Lung (tissue), 12 donors: ENCODE measurements around the gene MT1X. TPM values are rescaled to one million over a fixed set of nuclear protein-coding genes. Genes with fewer than 3 reads are reported as not detected.

Experiments
- ATAC-seq: fragments of 200-7000 bp; cut with Tn5 transposase; one replicate; pipeline ENCODE4 v1.9.1; 2020; ENCODE audit warnings: moderate number of reproducible peaks; ENCODE audit not compliant: insufficient read depth, low FRiP score
- DNase-seq, 3 donors: peaks; one replicate each; pipeline ENCODE4 v3.0.0-alpha.2; 2013 to 2017
- H3K27ac ChIP-seq, 2 donors: one replicate each; pipeline ENCODE4 v1.5.1; 2013; ENCODE audit warnings: mild to moderate bottlenecking in 2 of 2, moderate library complexity in 2 of 2, control low read depth in 1 of 2, inconsistent platforms in 1 of 2, low read depth in 1 of 2, low read length in 1 of 2
- H3K27me3 ChIP-seq, 3 donors: one replicate each; pipeline ENCODE4 v1.5.1; 2013; ENCODE audit warnings: low read length in 2 of 3; ENCODE audit not compliant: control insufficient read depth in 3 of 3, insufficient read depth in 3 of 3
- H3K36me3 ChIP-seq, 4 donors: one replicate each; pipeline ENCODE4 v1.5.1; 2013; ENCODE audit warnings: low read length in 4 of 4, mild to moderate bottlenecking in 1 of 4, moderate library complexity in 1 of 4; ENCODE audit not compliant: control insufficient read depth in 4 of 4, insufficient read depth in 4 of 4
- H3K4me1 ChIP-seq, 5 donors: one replicate each; pipeline ENCODE4 v1.5.1; 2013; ENCODE audit warnings: low read length in 5 of 5, mild to moderate bottlenecking in 2 of 5, moderate library complexity in 1 of 5; ENCODE audit not compliant: control insufficient read depth in 5 of 5, insufficient read depth in 5 of 5
- H3K4me3 ChIP-seq: one replicate; pipeline ENCODE4 v1.5.1; 2013; ENCODE audit warnings: mild to moderate bottlenecking, control low read depth, moderate library complexity
- H3K9ac ChIP-seq, 2 donors: one replicate each; pipeline ENCODE4 v1.5.1; 2013; ENCODE audit warnings: low read length in 2 of 2, control low read depth in 1 of 2; ENCODE audit not compliant: insufficient read depth in 1 of 2
- H3K9me3 ChIP-seq, 4 donors: one replicate each; pipeline ENCODE4 v1.5.1; 2013; ENCODE audit warnings: low read length in 3 of 4, mild to moderate bottlenecking in 1 of 4, moderate library complexity in 1 of 4; ENCODE audit not compliant: control insufficient read depth in 4 of 4, insufficient read depth in 3 of 4
- CTCF ChIP-seq: IDR thresholded peaks from 2 replicates; pipeline ENCODE4 v1.5.1; 2012; ENCODE audit warnings: mild to moderate bottlenecking; ENCODE audit errors: control extremely low read depth, extremely low read depth
- WGBS, 2 donors: extraction: QIAGEN DNeasy Blood & Tissue Kit; methylation state at CpG; one replicate each; pipeline ENCODE4 v1.1.7; 2013; 5-methylcytosine and 5-hydroxymethylcytosine counted together
- polyA plus RNA-seq, 2 donors: library from polyadenylated mRNA; stranded (reverse); fragments of 200-250 nt; gene quantifications; one replicate each; pipeline ENCODE4 v1.2.1, GENCODE V29; 2013
- total RNA-seq, 2 donors: library from RNA; depleted of rRNA in 1 of 2; stranded (reverse); fragments of >200 nt in 1 of 2; gene quantifications; one replicate each; pipeline ENCODE4 v1.2.1, GENCODE V29; 2014 to 2021
- donor health status: control.
- donor health status: control.
- donor health status: Bipolar disorder and iron deficiency.
- donor health status: healthy.
- donor health status: DM: yes; HTN: yes; CAD: no.

Gene MT1X
- total and polyA plus RNA-seq, 4 donors = 39.3 to 989 (median 306) TPM

GRCh38 chr16:56709443-56710040 is 27.3 kb downstream of the MT1X start:
- TF ChIP-seq CTCF = no peak
- Histone ChIP-seq H3K4me3 (no peak overlapping the region), H3K4me1 (no peaks in the 10 kb centered on the region), H3K9ac (no peak overlapping the region), H3K27ac (no peak overlapping the region), H3K9me3 (no peaks in the 10 kb centered on the region), H3K36me3 (no peaks in the 10 kb centered on the region), H3K27me3 (no peaks in the 10 kb centered on the region)
- WGBS, 2 donors = 94 to 96% methylated on average over 4 of the region's 4 CpGs
- no peak for ATAC-seq
- DNase-seq = no peak

GRCh38 chr16:56710181-56710737 is 28.0 kb downstream of the MT1X start:
- H3K4me3 ChIP-seq = no peak overlapping the region
- no peak overlapping the region for H3K27ac ChIP-seq
- DNase-seq (no peak), ATAC-seq (no peak)
- 85 to 88% methylated on average over 3 of the region's 3 CpGs for WGBS, 2 donors
- no peaks in the 10 kb centered on the region for H3K36me3 ChIP-seq
- TF ChIP-seq CTCF = no peak
- H3K9ac ChIP-seq = no peak overlapping the region
- H3K9me3 ChIP-seq = no peaks in the 10 kb centered on the region
- H3K27me3 ChIP-seq = no peaks in the 10 kb centered on the region
- H3K4me1 ChIP-seq = no peaks in the 10 kb centered on the region

- ATAC-seq (no peak), DNase-seq (no peak)
- H3K27me3 ChIP-seq = no peaks in the 10 kb centered on the region
- H3K36me3 ChIP-seq = no peaks in the 10 kb centered on the region
- 91 to 97% methylated on average over 2 of the region's 2 CpGs for WGBS, 2 donors
- no peak overlapping the region for H3K27ac ChIP-seq
- TF ChIP-seq CTCF = no peak
- H3K9me3 ChIP-seq = no peaks in the 10 kb centered on the region
- no peaks in the 10 kb centered on the region for H3K4me1 ChIP-seq
- no peak overlapping the region for H3K4me3 ChIP-seq
- no peak overlapping the region for H3K9ac ChIP-seq
These were observed 29.6 kb downstream of the MT1X start for GRCh38 chr16:56711862-56712261.

GRCh38 chr16:56713794-56714193 is 31.5 kb downstream of the MT1X start:
- no peaks in the 10 kb centered on the region for H3K9me3 ChIP-seq
- WGBS, 2 donors = 94% methylated on average over 2 of the region's 2 CpGs
- H3K36me3 ChIP-seq = no peaks in the 10 kb centered on the region
- no peaks in the 10 kb centered on the region for H3K4me1 ChIP-seq
- H3K27me3 ChIP-seq = no peaks in the 10 kb centered on the region
- no peak for ATAC-seq
- H3K27ac ChIP-seq = no peak overlapping the region
- no peak overlapping the region for H3K4me3 ChIP-seq
- no peak for DNase-seq
- TF ChIP-seq CTCF = no peak
- no peak overlapping the region for H3K9ac ChIP-seq
